ENCODE results near the gene ALPP. TPM values are rescaled to one million over a fixed set of nuclear protein-coding genes. Genes with fewer than 3 reads are reported as not detected.
"Not testable (repeated sequence)": the region's sequence is repeated elsewhere in the genome, so short reads cannot be mapped to it uniquely, and the experiment has no call there.

ALPP gene
- total and polyA plus RNA-seq, 2 experiments from 2014 or later: not detected

DNA sequence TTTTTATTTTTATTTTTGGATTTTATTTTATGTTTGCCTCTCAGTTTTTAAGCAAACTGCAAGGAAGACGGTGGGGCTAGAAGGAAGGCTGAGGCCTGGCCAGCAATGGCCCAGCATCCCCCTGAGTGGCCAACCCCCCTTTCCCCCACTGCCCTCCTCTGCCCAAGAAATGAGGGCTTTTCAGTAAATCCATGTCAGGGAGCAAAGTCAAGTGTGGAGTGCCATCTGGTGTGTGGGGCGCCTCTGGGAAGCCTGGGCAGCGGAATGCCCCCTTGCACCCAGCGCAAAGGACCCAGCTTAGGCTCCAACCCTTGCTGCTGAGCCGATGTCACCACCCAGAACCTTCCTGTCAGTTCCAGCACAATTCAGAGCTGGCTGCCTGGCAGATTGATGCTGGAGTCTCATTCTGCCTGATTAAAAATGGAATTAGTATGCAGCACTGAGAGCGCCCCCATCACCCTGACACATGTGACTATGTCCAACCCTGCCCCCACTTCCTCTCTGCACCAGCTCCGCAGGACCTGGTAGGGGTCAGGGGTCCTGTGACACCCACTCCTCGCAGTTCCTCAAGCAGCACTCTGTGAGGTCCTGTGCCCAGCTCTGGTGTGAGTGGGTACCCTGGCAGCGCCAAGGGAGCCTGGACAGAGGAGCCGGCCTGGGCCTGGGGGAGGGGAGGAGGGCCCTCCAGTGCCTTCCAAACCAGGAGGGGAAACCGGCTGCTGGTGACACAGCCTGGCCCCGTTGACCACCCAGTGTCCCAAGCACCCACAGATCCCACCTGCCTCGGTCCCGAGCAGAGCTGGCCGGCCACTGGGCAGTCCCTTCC, 9.2 kb upstream of the ALPP start:
- DNase-seq (ENCODE audit: low read depth in 1 of 2, low spot score in 1 of 2): no peak
- TF ChIP-seq, protein P1, sequence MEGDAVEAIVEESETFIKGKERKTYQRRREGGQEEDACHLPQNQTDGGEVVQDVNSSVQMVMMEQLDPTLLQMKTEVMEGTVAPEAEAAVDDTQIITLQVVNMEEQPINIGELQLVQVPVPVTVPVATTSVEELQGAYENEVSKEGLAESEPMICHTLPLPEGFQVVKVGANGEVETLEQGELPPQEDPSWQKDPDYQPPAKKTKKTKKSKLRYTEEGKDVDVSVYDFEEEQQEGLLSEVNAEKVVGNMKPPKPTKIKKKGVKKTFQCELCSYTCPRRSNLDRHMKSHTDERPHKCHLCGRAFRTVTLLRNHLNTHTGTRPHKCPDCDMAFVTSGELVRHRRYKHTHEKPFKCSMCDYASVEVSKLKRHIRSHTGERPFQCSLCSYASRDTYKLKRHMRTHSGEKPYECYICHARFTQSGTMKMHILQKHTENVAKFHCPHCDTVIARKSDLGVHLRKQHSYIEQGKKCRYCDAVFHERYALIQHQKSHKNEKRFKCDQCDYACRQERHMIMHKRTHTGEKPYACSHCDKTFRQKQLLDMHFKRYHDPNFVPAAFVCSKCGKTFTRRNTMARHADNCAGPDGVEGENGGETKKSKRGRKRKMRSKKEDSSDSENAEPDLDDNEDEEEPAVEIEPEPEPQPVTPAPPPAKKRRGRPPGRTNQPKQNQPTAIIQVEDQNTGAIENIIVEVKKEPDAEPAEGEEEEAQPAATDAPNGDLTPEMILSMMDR (IDR thresholded peaks at IDR 0.05; ENCODE audit: low read depth, low read length): no peak
- H3K4me1 ChIP-seq (ENCODE audit: low read depth): no peaks in the 10 kb centered on the region

GRCh38 chr2:232370007-232370406, 8.5 kb upstream of the ALPP start:
- H3K36me3 ChIP-seq; H3K27ac ChIP-seq; H3K4me3 ChIP-seq; H3K27me3 ChIP-seq; DNase-seq (ENCODE audit: low read depth in 1 of 2, low spot score in 1 of 2); H3K9me3 ChIP-seq (ENCODE audit: low read depth); H3K4me1 ChIP-seq (ENCODE audit: low read depth): not testable (repeated sequence)

More for the DNA sequence above, 9.2 kb upstream of the ALPP start:
- no peaks in the 10 kb centered on the region for H3K36me3 ChIP-seq
- H3K9me3 ChIP-seq (ENCODE audit: low read depth): no peaks in the 10 kb centered on the region
- H3K27me3 ChIP-seq: peaks cover 2% of the 10 kb centered on the region
- H3K27ac ChIP-seq: no peak overlapping the region
- H3K4me3 ChIP-seq: no peak overlapping the region

DNA sequence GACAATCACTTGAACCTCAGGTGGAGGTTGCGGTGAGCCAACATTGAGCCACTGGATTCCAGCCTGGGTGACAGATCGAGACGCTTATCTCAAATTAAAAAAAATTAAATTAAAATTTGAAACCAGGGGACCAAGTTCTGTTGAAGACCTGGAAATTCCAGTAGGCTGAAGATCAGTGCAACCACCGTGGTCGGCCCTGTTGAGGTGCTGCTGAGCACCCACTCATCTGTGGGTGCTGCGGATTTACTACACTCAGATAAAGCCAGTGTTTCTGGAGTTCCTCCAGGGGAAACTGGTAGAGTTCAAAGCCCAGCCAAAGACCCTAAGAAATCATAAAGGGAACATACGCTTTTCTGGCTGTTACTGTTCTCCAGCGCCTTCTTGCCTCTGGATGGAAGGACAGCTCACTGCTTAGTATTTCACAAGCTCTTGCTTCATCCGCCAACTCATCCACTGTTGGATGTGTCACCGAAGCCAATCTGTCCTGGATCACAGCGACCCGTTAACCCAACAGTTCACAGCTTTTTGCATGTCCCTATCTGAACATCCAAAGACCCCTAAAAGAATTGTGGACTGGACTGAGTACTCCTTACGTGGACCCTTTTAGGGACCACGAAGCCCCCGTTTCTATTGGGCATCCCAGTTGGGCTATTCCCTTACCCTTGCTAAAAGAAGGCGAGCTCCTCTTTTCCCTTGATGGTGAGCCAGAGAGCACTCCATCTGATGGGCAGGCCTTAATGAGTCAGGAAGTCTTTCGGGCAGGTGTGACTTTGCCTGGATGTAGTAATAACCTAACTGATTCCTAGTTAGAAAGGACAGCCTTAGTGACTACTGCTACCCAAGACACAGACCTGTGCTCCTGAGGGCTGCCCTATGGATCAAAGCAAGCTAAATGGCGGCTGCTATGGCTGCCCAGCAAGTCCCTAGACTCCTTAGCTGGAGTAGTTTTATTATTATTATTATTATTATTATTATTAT, 6.0 kb upstream of the ALPP start:
- no peaks in the 10 kb centered on the region for H3K4me1 ChIP-seq (ENCODE audit: low read depth)
- no peaks in the 10 kb centered on the region for H3K9me3 ChIP-seq (ENCODE audit: low read depth)
- H3K27me3 ChIP-seq: peaks cover 21% of the 10 kb centered on the region
- H3K4me3 ChIP-seq: no peak overlapping the region
- H3K36me3 ChIP-seq: no peaks in the 10 kb centered on the region
- H3K27ac ChIP-seq: no peak overlapping the region
- DNase-seq (ENCODE audit: low read depth in 1 of 2, low spot score in 1 of 2): peak in 1 of 2 donors; percentile 54
- TF ChIP-seq, protein P1 (IDR thresholded peaks at IDR 0.05; ENCODE audit: low read depth, low read length): no peak

GRCh38 chr2:232374356-232374755, 4.2 kb upstream of the ALPP start:
- TF ChIP-seq, protein P1 (IDR thresholded peaks at IDR 0.05; ENCODE audit: low read depth, low read length): no peak
- H3K4me3 ChIP-seq: no peak overlapping the region

DNA sequence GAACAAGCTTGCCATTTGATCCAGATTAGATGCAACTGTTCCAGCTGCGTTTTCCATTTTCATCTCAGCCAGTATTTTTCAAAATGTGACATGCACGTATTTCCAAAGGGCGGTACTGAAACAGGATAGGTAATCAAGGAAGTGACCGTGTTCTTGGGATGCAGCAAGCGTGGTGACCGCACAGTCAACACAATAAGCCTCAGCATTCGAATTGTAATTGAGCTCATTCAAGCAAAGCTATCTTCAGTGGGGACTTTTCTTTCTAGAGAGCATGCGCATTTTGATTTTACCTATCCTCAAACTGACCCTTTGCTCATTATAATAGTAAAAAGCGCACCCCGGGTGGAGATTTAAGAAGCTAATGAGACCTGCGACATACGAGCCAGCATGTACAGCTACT, 3.4 kb upstream of the ALPP start:
- no peaks in the 10 kb centered on the region for H3K9me3 ChIP-seq (ENCODE audit: low read depth)
- no peak overlapping the region for H3K4me3 ChIP-seq
- peaks cover 25% of the 10 kb centered on the region for H3K27me3 ChIP-seq
- H3K27ac ChIP-seq: no peak overlapping the region
- H3K4me1 ChIP-seq (ENCODE audit: low read depth): no peaks in the 10 kb centered on the region
- TF ChIP-seq, protein P1 (IDR thresholded peaks at IDR 0.05; ENCODE audit: low read depth, low read length): no peak
- DNase-seq (ENCODE audit: low read depth in 1 of 2, low spot score in 1 of 2): no peak
- H3K36me3 ChIP-seq: no peaks in the 10 kb centered on the region

More at GRCh38 chr2:232374356-232374755, 4.2 kb upstream of the ALPP start:
- Histone ChIP-seq H3K4me1 (ENCODE audit: low read depth) (no peaks in the 10 kb centered on the region), H3K27ac (no peak overlapping the region), H3K9me3 (ENCODE audit: low read depth) (no peaks in the 10 kb centered on the region), H3K36me3 (no peaks in the 10 kb centered on the region), H3K27me3 (peaks cover 25% of the 10 kb centered on the region)
- DNase-seq (ENCODE audit: low read depth in 1 of 2, low spot score in 1 of 2): no peak

Measured in cardiac muscle cell (in vitro differentiated cells and primary cell).